ENCODE results near the gene BRCC3. TPM values are rescaled to one million over a fixed set of nuclear protein-coding genes. Genes with fewer than 3 reads are reported as not detected.

The BRCC3 gene
- 8.1 TPM for total RNA-seq

DNA sequence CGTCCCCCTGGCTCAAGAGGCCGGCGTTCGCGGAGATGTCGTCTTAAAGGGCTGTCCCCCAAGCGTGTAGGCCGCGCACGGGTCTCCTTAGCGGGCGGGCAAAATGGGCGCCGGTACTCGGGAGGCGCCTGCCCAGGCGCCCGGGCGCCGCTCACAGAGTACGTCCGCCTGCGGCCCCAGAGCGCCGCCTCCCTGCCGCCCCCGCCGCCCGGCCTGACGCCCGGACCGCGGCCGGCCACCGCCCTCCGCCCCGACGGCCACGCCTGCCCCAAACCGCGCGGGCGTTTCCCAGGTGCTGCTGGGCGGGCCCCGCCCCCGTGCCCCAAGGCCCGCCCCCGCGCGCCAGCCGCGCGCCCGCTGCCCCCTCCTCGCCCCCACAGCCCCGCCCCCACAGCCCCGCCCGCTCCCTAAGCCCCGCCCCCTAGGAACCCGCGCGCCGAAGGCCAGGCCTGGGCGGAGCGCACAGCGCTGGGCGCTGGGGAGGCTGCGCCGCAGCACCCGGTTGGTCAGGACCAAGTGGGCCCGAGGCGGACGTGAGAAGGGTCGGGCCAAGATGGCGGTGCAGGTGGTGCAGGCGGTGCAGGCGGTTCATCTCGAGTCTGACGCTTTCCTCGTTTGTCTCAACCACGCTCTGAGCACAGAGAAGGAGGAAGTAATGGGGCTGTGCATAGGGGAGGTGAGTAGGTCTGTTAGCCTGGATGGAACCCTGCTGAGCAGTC is at the start of gene BRCC3, which contains the start of the genes CMC4 and MTCP1:
Gene BRCC3 (plus strand): TSS at position 534 of the 719 bp plus-strand sequence. CDS start 20 bp downstream, at position 554.
Gene CMC4 (minus strand): TSS at position 162 of the 719 bp plus-strand sequence. CDS start 7,113 bp downstream, outside the sequence.
Gene MTCP1 (minus strand): TSS at position 162 of the 719 bp plus-strand sequence. CDS start 5,126 bp downstream, outside the sequence.
- peak; percentile 47 to 75 (median 74) for DNase-seq (ENCODE audit: low read depth in 2 of 3, low spot score in 2 of 3)

- no peak for DNase-seq (ENCODE audit: low read depth in 2 of 3, low spot score in 2 of 3)
These were observed 48.7 kb upstream of the BRCC3 start, which contains the start of gene F8 for GRCh38 chrX:155022585-155022984. TSS of gene F8 (minus strand) at chrX:155022723. CDS start at chrX:155022552, 171 bp downstream.

- DNase-seq (ENCODE audit: low read depth in 2 of 3, low spot score in 2 of 3), result no peak
These were observed 47.1 kb upstream of the BRCC3 start for GRCh38 chrX:155023907-155024833.

- no peak for DNase-seq (ENCODE audit: low read depth in 2 of 3, low spot score in 2 of 3)
These were observed 44.9 kb upstream of the BRCC3 start for GRCh38 chrX:155026420-155026726.

- DNase-seq (ENCODE audit: low read depth in 2 of 3, low spot score in 2 of 3), result peak; percentile 77 to 97 (median 94)
These were observed 44.4 kb upstream of the BRCC3 start, which contains the start of gene FUNDC2 for GRCh38 chrX:155026727-155027508. TSS of gene FUNDC2 (plus strand) at chrX:155026844. CDS start at chrX:155026939, 95 bp downstream.

- peak in 1 of 3 donors; percentile 65 for DNase-seq (ENCODE audit: low read depth in 2 of 3, low spot score in 2 of 3)
These were observed 43.7 kb upstream of the BRCC3 start for GRCh38 chrX:155027509-155028066.

GRCh38 chrX:155028129-155028528 is 43.2 kb upstream of the BRCC3 start:
- DNase-seq (ENCODE audit: low read depth in 2 of 3, low spot score in 2 of 3), result no peak

GRCh38 chrX:155028877-155029291 is 42.4 kb upstream of the BRCC3 start:
- DNase-seq (ENCODE audit: low read depth in 2 of 3, low spot score in 2 of 3), result no peak

GRCh38 chrX:155031657-155032056 is 39.7 kb upstream of the BRCC3 start:
- DNase-seq (ENCODE audit: low read depth in 2 of 3, low spot score in 2 of 3), result no peak

DNA sequence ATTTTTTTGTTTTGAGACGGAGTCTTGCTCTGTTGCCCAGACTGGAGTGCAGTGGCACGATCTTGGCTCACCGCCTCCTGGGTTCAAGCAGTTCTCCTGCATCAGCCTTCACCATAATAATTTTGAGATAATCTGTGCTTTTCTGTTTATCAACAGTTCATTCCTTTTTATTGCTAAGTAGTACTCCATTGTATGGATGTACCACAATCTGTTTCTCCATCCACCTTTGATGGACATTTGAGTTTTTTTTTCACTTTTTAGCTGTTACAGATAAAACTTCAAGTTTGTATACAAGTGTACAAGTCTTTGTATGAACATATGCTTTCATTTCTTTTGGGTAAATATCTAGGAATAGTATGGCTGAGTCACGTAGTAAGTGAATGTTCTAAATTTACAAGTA is 35.6 kb upstream of the BRCC3 start:
- no peak for DNase-seq (ENCODE audit: low read depth in 2 of 3, low spot score in 2 of 3)

DNA sequence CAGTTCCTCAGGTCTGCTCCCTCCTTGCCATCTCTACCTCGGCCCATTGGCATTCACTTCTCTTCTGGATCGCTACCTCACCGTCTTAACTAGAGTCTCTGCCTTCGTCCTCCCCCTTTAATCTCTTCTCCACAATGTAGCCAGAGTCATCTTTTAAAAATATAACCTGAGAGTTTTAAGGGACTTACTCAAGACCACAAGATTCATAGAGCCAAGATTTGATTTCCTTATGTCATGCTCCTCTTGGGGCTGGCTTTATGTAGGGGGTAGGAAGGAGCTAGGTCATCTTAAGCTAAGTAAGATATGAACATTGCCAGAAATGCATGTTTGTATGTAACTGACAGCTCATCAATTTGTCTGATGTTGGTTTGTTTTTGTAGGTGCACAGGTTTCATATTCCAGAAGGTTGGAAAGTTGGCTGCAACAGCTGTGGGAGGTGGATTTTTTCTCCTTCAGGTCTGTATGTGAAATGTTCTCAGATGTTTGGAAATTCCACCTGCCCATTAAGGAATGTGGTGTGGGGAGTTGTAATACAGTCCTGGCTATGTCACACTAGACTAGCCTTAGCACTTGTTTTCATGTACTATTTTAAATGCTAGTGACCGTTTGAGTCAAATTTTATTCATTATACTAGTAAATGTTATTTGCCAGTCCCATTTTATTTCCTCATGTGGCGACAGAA is 25.0 kb upstream of the BRCC3 start:
- no peak for DNase-seq (ENCODE audit: low read depth in 2 of 3, low spot score in 2 of 3)

DNA sequence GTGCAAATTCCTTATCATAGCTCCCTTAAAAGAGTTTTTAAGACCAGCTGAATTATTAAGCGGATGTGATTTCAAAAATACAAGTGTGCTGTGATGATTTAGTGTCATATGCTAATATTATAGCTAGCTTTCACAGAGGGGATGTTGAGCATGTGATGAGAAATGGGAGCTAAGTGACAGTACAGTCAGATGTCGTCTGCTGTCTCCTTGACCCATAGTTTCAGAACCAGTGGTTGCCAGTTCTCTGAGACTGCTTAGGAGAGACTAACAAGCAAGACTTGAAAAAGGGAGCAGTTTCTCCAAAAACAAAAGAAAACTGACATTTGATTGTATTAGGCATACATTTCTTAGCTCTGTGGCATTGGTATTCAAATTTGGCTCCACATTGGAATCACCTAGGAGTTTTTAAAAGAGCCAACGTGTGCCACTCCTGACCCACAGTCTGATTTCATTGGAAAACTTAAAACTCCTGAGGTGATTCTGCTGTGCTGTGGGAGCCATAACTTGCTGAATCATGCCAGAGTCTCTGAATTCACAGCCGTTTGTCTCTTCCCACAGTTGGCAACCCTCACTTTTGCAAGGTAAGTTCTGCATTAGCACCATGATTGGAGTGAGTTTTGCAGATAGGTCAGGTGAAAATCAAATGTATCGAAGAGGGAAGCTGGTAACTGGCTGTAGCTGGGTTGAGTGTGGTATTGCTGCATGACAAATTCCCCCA is 24.3 kb upstream of the BRCC3 start:
- DNase-seq (ENCODE audit: low read depth in 2 of 3, low spot score in 2 of 3), result no peak

GRCh38 chrX:155048977-155049619 is 22.2 kb upstream of the BRCC3 start:
- peak in 2 of 3 donors; percentile 54 to 59 for DNase-seq (ENCODE audit: low read depth in 2 of 3, low spot score in 2 of 3)

DNA sequence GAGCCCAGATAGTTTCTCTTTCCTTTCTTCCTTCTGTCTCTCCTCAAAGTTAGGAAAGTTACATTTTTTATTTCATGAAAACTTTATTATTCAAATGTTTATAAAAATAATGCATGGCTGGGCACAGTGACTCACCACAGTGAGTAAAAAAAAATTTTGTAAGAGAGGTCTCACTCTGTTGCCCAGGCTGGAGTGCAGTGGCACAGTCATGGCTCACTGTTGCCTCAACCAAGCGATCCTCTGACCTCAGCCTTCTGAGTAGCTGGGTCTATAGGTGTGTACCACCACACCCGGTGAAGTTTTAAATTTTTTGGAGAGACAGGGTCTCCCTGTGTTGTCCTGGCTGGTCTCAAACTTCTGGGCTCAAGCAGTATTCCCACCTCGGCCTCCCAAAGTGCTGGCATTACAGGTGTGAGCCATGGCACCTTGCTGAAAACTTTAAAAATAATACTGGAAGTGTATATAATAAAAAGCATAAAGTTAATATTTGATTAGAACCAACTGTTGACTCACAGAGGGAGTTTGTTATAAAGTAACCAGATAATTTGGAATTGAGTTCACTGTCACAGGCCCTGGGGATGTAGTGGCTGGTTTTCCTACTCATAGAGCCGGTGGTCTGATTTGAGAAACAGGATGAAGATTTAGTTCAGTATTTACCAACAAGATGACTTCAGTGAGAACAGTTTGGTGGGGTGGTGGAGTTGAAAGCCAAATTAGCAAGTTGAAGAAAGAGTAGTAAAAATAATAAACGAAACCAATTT is 18.4 kb upstream of the BRCC3 start:
- no peak for DNase-seq (ENCODE audit: low read depth in 2 of 3, low spot score in 2 of 3)

DNA sequence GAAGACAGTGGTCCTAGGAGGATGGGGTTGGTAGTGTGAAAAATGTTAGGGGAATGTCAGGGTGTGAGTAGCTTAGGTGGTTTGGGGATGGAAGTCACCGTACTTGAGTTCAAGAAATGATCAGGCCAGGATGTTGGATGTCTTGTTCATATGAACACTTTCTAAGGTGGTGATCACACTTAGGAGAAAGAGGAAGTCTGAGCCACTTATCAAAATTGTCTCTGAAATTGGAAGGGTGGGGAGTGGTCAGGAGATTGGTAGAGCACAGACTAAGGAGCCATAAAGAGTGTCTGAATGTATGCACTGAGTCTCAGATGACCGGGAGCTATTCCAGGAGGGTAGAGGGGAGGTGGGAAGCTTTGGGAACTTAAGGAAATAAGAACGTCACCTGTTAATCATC is 17.7 kb upstream of the BRCC3 start:
- DNase-seq (ENCODE audit: low read depth in 2 of 3, low spot score in 2 of 3), result no peak

DNA sequence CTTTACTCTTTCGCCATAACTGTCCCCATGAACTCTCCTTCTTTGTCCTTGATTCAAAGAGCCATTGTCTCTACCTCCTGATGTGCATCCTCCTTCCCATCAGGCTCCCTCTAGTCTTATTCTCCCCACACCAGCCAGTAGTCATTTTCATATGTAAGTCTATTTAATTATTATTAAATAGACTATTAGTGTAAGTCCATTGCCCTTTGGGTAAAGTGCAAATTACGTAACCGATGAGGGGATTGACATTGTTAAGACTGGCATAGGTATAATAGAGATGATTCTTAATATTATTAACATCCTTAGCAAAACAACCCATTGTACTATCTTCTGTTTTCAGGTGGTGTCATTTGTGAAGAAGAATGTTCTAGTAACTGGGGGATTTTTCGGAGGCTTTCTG is 17.1 kb upstream of the BRCC3 start:
- DNase-seq (ENCODE audit: low read depth in 2 of 3, low spot score in 2 of 3), result no peak

DNA sequence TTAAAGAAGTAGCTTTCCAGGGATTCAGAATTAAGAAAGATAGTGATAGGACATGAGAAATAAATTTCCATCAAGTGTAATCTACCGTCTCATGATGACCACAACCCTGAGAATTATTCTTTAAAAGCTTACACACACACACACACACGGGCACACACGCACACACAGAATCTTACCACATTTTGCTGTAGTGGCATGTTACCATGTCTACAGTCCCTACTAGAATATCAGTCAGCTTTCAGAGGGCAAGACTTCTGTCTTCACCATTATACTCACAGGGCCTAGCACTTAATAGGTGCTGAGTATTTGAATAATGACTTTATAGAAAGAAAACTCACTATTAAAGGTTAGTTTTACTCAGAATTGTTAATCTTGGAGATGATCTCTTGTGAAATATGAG is 15.8 kb upstream of the BRCC3 start:
- DNase-seq (ENCODE audit: low read depth in 2 of 3, low spot score in 2 of 3), result peak in 1 of 3 donors; percentile 6

- DNase-seq (ENCODE audit: low read depth in 2 of 3, low spot score in 2 of 3), result no peak
These were observed 14.8 kb upstream of the BRCC3 start for GRCh38 chrX:155056471-155056870.
